Epithelial cell of esophagus (primary cell): ENCODE data around the gene TMEM255A.
A peak's percentile ranks its signal among the peaks of the same experiment; 100 is the strongest.

Source experiments
- DNase-seq: peaks from one replicate; pipeline ENCODE4 v3.0.0; 2010; ENCODE audit warnings: low read depth
- H3K4me3 ChIP-seq: 2 replicates; pipeline ENCODE4 v1.5.1; 2011; ENCODE audit warnings: mild to moderate bottlenecking, low read length, control low read depth
- TF ChIP-seq, protein P1 (sequence below): IDR thresholded peaks from 2 replicates; pipeline ENCODE4 v1.5.1; 2011; ENCODE audit warnings: low read depth, mild to moderate bottlenecking, low read length, control low read depth, inconsistent platforms; ENCODE audit not compliant: insufficient read depth; ENCODE audit errors: missing control alignments

The TMEM255A gene

GRCh38 chrX:120250522-120251271 lies 60.6 kb downstream of the TMEM255A start, which contains the start of gene ZBTB33:
Gene ZBTB33 (plus strand): TSS chrX:120250812. CDS start chrX:120253416, 2,604 bp downstream.
- TF ChIP-seq, protein P1, sequence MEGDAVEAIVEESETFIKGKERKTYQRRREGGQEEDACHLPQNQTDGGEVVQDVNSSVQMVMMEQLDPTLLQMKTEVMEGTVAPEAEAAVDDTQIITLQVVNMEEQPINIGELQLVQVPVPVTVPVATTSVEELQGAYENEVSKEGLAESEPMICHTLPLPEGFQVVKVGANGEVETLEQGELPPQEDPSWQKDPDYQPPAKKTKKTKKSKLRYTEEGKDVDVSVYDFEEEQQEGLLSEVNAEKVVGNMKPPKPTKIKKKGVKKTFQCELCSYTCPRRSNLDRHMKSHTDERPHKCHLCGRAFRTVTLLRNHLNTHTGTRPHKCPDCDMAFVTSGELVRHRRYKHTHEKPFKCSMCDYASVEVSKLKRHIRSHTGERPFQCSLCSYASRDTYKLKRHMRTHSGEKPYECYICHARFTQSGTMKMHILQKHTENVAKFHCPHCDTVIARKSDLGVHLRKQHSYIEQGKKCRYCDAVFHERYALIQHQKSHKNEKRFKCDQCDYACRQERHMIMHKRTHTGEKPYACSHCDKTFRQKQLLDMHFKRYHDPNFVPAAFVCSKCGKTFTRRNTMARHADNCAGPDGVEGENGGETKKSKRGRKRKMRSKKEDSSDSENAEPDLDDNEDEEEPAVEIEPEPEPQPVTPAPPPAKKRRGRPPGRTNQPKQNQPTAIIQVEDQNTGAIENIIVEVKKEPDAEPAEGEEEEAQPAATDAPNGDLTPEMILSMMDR, result peak; percentile 41
- peak within 1 kb of the TSS; percentile 75 for H3K4me3 ChIP-seq
- peak; percentile 92 for DNase-seq

- TF ChIP-seq, protein P1, result no peak
- peak overlapping the region; percentile 66 for H3K4me3 ChIP-seq
- peak; percentile 76 for DNase-seq
These were observed 66.3 kb downstream of the TMEM255A start for GRCh38 chrX:120244735-120245498.

- DNase-seq, result no peak
- TF ChIP-seq, protein P1, result no peak
- peak overlapping the region; percentile 66 for H3K4me3 ChIP-seq
These were observed 66.9 kb downstream of the TMEM255A start for GRCh38 chrX:120244395-120244734.

GRCh38 chrX:120242813-120243212 lies 68.4 kb downstream of the TMEM255A start:
- DNase-seq, result no peak
- no peak overlapping the region for H3K4me3 ChIP-seq
- TF ChIP-seq, protein P1, result no peak

DNA sequence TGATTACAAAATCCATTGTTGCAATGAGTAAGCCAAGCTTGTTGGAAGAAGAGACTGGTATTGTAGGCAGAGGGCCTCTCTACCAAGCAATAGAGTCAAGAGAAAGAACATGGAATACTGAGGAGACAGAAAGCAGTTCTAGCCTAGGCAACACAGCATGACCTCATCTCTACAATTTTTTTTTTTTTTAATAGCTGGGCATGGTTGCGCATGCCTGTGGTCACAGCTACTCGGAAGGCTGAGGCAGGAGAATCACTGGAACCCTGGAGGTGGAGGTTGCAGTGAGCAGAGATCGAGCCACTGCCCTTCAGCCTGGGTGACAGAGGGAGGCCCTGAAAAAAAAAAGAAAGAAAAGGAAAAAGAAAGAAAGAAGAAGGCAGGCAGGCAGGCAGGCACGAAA lies 72.3 kb downstream of the TMEM255A start:
- peak; percentile 10 for DNase-seq
- TF ChIP-seq, protein P1, result no peak

GRCh38 chrX:120236687-120237479 lies 74.4 kb downstream of the TMEM255A start:
- TF ChIP-seq, protein P1, result no peak
- DNase-seq, result no peak
- no peak overlapping the region for H3K4me3 ChIP-seq

More for the DNA sequence above, 72.3 kb downstream of the TMEM255A start:
- no peak overlapping the region for H3K4me3 ChIP-seq
